B cell (primary cell): Measurements from ENCODE around the gene ZNF440. TPM values are rescaled to one million over a fixed set of nuclear protein-coding genes. Genes with fewer than 3 reads are reported as not detected.
"Not testable (repeated sequence)": the region's sequence is repeated elsewhere in the genome, so short reads cannot be mapped to it uniquely, and the experiment has no call there.

Source experiments
- ATAC-seq: fragments of 200-7000 bp; cut with Tn5 transposase; one replicate; pipeline ENCODE4 v1.10.0; 2021; ENCODE audit warnings: low read depth, mild to moderate bottlenecking, moderate number of reproducible peaks, moderate library complexity
- CTCF ChIA-PET: fragments of 350-600 bp; sonication (Branson Sonifier 250); formaldehyde crosslinking; loops from one replicate; lab custom pipeline; 2021; ENCODE audit warnings: antibody characterized with exemption, inconsistent platforms; lab: Charles Lee
- POLR2A ChIA-PET: fragments of 350-600 bp; sonication (Branson Sonifier 250); formaldehyde crosslinking; loops from one replicate; lab custom pipeline; 2021; ENCODE audit warnings: antibody characterized with exemption; lab: Charles Lee
- DNase-seq: peaks from one replicate; pipeline ENCODE4 v3.0.0; 2013
- H2AFZ ChIP-seq: 2 replicates; pipeline ENCODE4 v1.6.1; 2012; ENCODE audit warnings: mild to moderate bottlenecking, low read depth, low read length; ENCODE audit not compliant: insufficient read depth, poor library complexity, severe bottlenecking
- H3K27ac ChIP-seq, 2 donors: 1 replicate in 1 of 2; 2 replicates in 1 of 2; pipeline ENCODE4 v1.5.1; 2012 to 2013; ENCODE audit warnings: low read length in 2 of 2, mild to moderate bottlenecking in 2 of 2, moderate library complexity in 1 of 2
- H3K27me3 ChIP-seq, 4 experiments: fragments of 200-600 bp in 1 of 4; sonication (generic) in 1 of 4; replicated peaks in 1 of 4; 1 replicate in 2 of 4; 2 replicates in 2 of 4; pipeline versions ENCODE4 v1.6.1 to v1.7.0; 2013 to 2016; ENCODE audit warnings: low read length in 3 of 4, mild to moderate bottlenecking in 2 of 4, mixed read lengths in 1 of 4, moderate library complexity in 1 of 4; ENCODE audit not compliant: insufficient read depth in 4 of 4, control insufficient read depth in 3 of 4; ENCODE audit errors: control extremely low read depth in 1 of 4
- H3K36me3 ChIP-seq, 2 experiments: replicated peaks in 1 of 2; 1 replicate in 1 of 2; 2 replicates in 1 of 2; pipeline versions ENCODE4 v1.6.1 to v1.7.1; 2013; ENCODE audit warnings: low read length in 1 of 2; ENCODE audit not compliant: insufficient read depth in 2 of 2, control insufficient read depth in 1 of 2; ENCODE audit errors: control extremely low read depth in 1 of 2, extremely low read depth in 1 of 2
- H3K4me1 ChIP-seq, 2 donors: fragments of 200-600 bp in 1 of 2; sonication (generic) in 1 of 2; 1 replicate in 1 of 2; 2 replicates in 1 of 2; pipeline versions ENCODE4 v1.5.1 to v1.6.1; 2013 to 2017; ENCODE audit warnings: low read length in 2 of 2; ENCODE audit not compliant: control insufficient read depth in 2 of 2, insufficient read depth in 2 of 2
- H3K4me2 ChIP-seq: replicated peaks from 2 replicates; pipeline ENCODE3; 2012; ENCODE audit warnings: mild to moderate bottlenecking, low read depth, low read length; ENCODE audit not compliant: poor library complexity, severe bottlenecking
- H3K4me3 ChIP-seq, 5 experiments: fragments of 200-600 bp in 1 of 5; sonication (generic) in 1 of 5; 1 replicate in 3 of 5; 2 replicates in 2 of 5; pipeline versions ENCODE4 v1.5.1 to v1.7.0; 2011 to 2016; ENCODE audit warnings: low read length in 4 of 5, mild to moderate bottlenecking in 4 of 5, low read depth in 2 of 5, control low read depth in 1 of 5, moderate library complexity in 1 of 5; ENCODE audit not compliant: insufficient read depth in 1 of 5; ENCODE audit errors: control extremely low read depth in 1 of 5, extremely low read depth in 1 of 5
- H3K79me2 ChIP-seq: fragments of 200-600 bp; sonication (generic); one replicate; pipeline ENCODE4 v1.6.0; 2016; ENCODE audit warnings: low read length; ENCODE audit not compliant: control insufficient read depth, insufficient read depth
- H3K9ac ChIP-seq: fragments of 200-600 bp; sonication (generic); 2 replicates; pipeline ENCODE4 v1.6.1; 2017; ENCODE audit warnings: mild to moderate bottlenecking, low read length, moderate library complexity
- H3K9me3 ChIP-seq, 3 donors: one replicate each; pipeline versions ENCODE4 v1.6.1 to v1.7.1; 2013; ENCODE audit warnings: low read length in 2 of 3; ENCODE audit not compliant: control insufficient read depth in 2 of 3, insufficient read depth in 1 of 3; ENCODE audit errors: control extremely low read depth in 1 of 3
- H4K20me1 ChIP-seq: 2 replicates; pipeline ENCODE4 v1.6.0; 2012; ENCODE audit warnings: mild to moderate bottlenecking, low read length; ENCODE audit not compliant: insufficient read depth, control insufficient read depth, poor library complexity, severe bottlenecking
- H3K27ac Mint-ChIP-seq: one replicate; pipeline ENCODE4 v1.8.0; 2021; ENCODE audit warnings: mixed read lengths
- H3K27me3 Mint-ChIP-seq: one replicate; pipeline ENCODE4 v1.8.0; 2021; ENCODE audit warnings: mixed read lengths
- H3K4me1 Mint-ChIP-seq: one replicate; pipeline ENCODE4 v1.8.0; 2021; ENCODE audit warnings: mixed read lengths
- H3K4me3 Mint-ChIP-seq: one replicate; pipeline ENCODE4 v1.8.0; 2021; ENCODE audit warnings: mixed read lengths
- H3K9me3 Mint-ChIP-seq: one replicate; pipeline ENCODE4 v1.8.0; 2022; ENCODE audit warnings: mixed read lengths; ENCODE audit not compliant: insufficient read depth
- EZH2 ChIP-seq: IDR thresholded peaks from 2 replicates; pipeline ENCODE4 v1.6.1; 2012; ENCODE audit warnings: borderline replicate concordance, low read depth, mild to moderate bottlenecking, moderate library complexity, low read length; ENCODE audit not compliant: insufficient read depth, poor library complexity, severe bottlenecking
- WGBS: methylation state at CpG from one replicate; pipeline ENCODE4 v1.1.5; 2013; ENCODE audit warnings: missing lambda C conversion rate; ENCODE audit not compliant: insufficient coverage; 5-methylcytosine and 5-hydroxymethylcytosine counted together
- intact Hi-C: fragments of 100-400 bp; cut with micrococcal nuclease; formaldehyde crosslinking; loops from one replicate; pipeline ENCODE4 v1.10.0; 2022
- polyA plus RNA-seq: library from polyadenylated mRNA; depleted of rRNA; stranded (reverse); fragments of >200 nt; gene quantifications from 2 replicates; pipeline ENCODE4 v1.2.3, GENCODE V29; 2012
- total RNA-seq, 2 donors: library from RNA; stranded (reverse); fragments of 120-200 nt in 1 of 2; gene quantifications; 1 replicate in 1 of 2; 2 replicates in 1 of 2; pipeline versions ENCODE4 v1.2.3 to v1.2.4, GENCODE V29; 2013 to 2022
- TF ChIP-seq, protein P1 (sequence below): fragments of 200-600 bp; IDR thresholded peaks from one replicate; pipeline ENCODE4 v1.8.0; 2022; ENCODE audit warnings: antibody characterized with exemption, mild to moderate bottlenecking

The ZNF440 gene
- total and polyA plus RNA-seq, 2 donors (not counting 1 experiment from before 2014, with no cell fraction given), result 3.4 to 22.4 TPM

DNA sequence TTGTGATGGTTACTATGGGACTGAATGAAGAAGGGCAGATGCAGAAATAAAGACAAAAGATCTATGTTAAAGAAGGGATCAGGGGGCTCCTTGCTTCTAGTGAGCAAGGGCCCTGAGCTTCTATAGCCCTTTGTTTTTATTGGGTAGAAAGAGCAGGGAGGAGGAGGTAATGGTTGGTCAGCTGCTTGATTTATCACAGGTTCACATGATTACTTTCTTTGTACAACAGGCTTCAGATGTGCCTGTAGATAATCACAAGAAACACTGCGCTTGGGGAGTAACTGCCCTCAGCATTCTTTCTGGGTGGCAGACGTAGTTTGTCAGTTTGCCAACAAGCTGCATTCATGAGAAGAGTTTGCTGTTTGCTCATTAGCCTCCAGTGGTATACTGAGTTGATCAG lies 29.6 kb downstream of the ZNF440 start:
- no peak for ATAC-seq
- H3K4me3 ChIP-seq, result no peak overlapping the region
- Mint-ChIP-seq H3K27ac (no peak overlapping the region), H3K4me1 (peaks cover 5% of the 10 kb centered on the region), H3K9me3 (no peaks in the 10 kb centered on the region), H3K27me3 (no peaks in the 10 kb centered on the region), H3K4me3 (no peak overlapping the region)
- WGBS, result 90% methylated on average over 2 of the region's 2 CpGs
- H3K36me3 ChIP-seq, result no peaks in the 10 kb centered on the region
- H4K20me1 ChIP-seq, result no peaks in the 10 kb centered on the region
- CTCF ChIA-PET, result interaction anchor here (0.8 kb wide), 1 partner anchor 46 kb away, joined by 3 read pairs; the partner anchor contains the start of gene ZNF491
- H3K9ac ChIP-seq, result no peak overlapping the region
- POLR2A ChIA-PET, result no interaction called here
- H3K79me2 ChIP-seq, result no peaks in the 10 kb centered on the region
- no peak for DNase-seq
- no peaks in the 10 kb centered on the region for H3K27me3 ChIP-seq
- H2AFZ ChIP-seq, result no peak overlapping the region
- no peak overlapping the region for H3K27ac ChIP-seq
- TF ChIP-seq EZH2, result no peak
- TF ChIP-seq, protein P1, sequence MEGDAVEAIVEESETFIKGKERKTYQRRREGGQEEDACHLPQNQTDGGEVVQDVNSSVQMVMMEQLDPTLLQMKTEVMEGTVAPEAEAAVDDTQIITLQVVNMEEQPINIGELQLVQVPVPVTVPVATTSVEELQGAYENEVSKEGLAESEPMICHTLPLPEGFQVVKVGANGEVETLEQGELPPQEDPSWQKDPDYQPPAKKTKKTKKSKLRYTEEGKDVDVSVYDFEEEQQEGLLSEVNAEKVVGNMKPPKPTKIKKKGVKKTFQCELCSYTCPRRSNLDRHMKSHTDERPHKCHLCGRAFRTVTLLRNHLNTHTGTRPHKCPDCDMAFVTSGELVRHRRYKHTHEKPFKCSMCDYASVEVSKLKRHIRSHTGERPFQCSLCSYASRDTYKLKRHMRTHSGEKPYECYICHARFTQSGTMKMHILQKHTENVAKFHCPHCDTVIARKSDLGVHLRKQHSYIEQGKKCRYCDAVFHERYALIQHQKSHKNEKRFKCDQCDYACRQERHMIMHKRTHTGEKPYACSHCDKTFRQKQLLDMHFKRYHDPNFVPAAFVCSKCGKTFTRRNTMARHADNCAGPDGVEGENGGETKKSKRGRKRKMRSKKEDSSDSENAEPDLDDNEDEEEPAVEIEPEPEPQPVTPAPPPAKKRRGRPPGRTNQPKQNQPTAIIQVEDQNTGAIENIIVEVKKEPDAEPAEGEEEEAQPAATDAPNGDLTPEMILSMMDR, result no peak
- H3K9me3 ChIP-seq, result peaks cover 0 to 3% (median 0%) of the 10 kb centered on the region in 3 donors
- intact Hi-C loops, result no loop called here
- H3K4me1 ChIP-seq, result peaks cover 4 to 6% of the 10 kb centered on the region in 2 donors
- no peak overlapping the region for H3K4me2 ChIP-seq

GRCh38 chr19:11847615-11848014 lies 33.5 kb downstream of the ZNF440 start:
- H3K27ac ChIP-seq, DNase-seq, POLR2A ChIA-PET, H3K27me3 Mint-ChIP-seq, H3K4me3 ChIP-seq, H3K4me2 ChIP-seq, H3K27ac Mint-ChIP-seq, H3K9ac ChIP-seq, ATAC-seq, H3K9me3 Mint-ChIP-seq, H3K27me3 ChIP-seq, H3K9me3 ChIP-seq: not testable (repeated sequence)
- CTCF ChIA-PET, result interaction anchor here (1.4 to 1.7 kb wide), 3 partner anchors 14 to 50 kb away, joined by 3 to 5 read pairs (median 3); partner anchors contain the start of gene ZNF491
- WGBS, result 82% methylated on average over 6 of the region's 6 CpGs
- H3K79me2 ChIP-seq, result peaks cover 30% of the 10 kb centered on the region
- peak overlapping the region; percentile 90 for H3K4me3 Mint-ChIP-seq
- intact Hi-C loops, result loop anchor here (1.0 to 2.0 kb wide), 5 partner anchors 33 to 315 kb away; partner anchors contain the start of genes ZNF440, ZNF441, ZNF491 and ZNF700
- peaks cover 20 to 24% of the 10 kb centered on the region in 2 donors for H3K4me1 ChIP-seq
- peaks cover 0 to 12% of the 10 kb centered on the region in 2 experiments for H3K36me3 ChIP-seq
- peaks cover 33% of the 10 kb centered on the region for H4K20me1 ChIP-seq
- H2AFZ ChIP-seq, result peak overlapping the region; percentile 86
- H3K4me1 Mint-ChIP-seq, result peaks cover 29% of the 10 kb centered on the region
